ENCODE data around the gene MOV10L1.
"Not testable (repeated sequence)": the region's sequence is repeated elsewhere in the genome, so short reads cannot be mapped to it uniquely, and the experiment has no call there.

Gene MOV10L1

DNA sequence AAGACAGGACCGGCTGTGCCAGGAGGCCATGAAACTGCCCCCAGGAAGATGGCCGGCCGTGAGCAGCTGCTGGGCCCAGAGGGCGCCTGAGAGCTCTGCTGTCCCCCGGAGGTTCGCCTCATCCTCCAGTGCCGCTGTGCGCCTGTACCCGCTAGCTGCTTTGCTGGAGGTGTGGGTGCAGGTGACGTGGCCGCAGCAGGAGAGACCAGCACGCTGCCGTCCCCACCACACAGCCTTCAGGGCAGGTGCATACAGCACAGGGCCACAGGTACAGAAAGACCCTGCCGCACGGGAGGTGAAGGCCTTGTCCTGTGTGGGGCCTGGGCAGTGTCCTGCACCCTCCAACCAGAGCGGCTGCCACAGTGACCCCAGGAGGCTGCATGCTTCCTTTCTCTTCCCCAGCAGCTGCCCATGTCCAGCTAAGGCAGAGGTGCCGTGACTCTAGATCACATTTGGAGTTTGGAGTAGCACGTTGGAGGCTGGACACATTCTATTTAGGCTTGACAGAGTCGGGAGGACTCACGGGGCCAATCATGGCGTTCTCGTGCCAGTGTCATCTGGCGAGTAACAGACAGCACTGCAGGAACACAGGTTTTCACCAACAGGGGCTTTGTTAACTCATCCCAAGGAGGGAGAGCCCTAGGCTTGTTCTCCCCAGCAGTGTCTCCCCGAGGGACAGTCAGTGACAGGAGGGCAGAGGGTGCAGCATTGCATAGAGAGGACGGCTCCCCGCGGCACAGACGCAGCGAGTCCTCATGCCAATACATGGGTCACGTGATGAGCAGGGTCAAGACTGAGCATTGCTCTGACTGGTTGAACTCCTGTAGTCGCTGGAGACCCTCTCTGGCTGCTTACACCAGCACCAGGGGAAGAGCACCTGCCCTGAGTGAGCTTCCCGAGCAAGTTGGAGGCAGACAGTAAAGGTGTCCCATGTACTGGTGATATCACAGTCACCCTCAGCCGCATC lies 62.0 kb downstream of the MOV10L1 start:
- in situ Hi-C loops (cut with MboI; ENCODE audit: low sequenced_read_pairs) = no loop called here

- in situ Hi-C loops (cut with MboI; ENCODE audit: low sequenced_read_pairs) = no loop called here
These were observed 63.4 kb downstream of the MOV10L1 start for GRCh38 chr22:50153056-50153755.

DNA sequence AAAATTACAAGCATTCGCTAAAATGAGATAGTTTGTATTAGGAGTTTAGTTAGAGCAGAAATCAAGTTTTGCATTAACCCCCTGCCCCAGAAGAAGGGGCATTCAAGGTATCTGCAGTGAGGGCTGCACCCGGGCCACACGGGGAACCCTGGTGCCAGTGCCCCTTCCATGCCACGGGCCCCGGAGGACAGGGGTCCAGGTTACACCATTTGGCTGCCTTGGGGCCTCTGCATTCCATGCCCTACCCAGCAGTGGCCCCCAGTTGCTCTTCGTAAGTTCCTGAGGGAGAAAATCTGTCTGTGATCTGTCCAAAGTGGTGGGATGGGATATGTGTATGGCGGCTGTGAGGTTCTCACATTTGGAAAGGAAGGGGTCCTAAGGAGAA lies 63.9 kb downstream of the MOV10L1 start:
- in situ Hi-C loops (cut with MboI; ENCODE audit: low sequenced_read_pairs) = no loop called here

DNA sequence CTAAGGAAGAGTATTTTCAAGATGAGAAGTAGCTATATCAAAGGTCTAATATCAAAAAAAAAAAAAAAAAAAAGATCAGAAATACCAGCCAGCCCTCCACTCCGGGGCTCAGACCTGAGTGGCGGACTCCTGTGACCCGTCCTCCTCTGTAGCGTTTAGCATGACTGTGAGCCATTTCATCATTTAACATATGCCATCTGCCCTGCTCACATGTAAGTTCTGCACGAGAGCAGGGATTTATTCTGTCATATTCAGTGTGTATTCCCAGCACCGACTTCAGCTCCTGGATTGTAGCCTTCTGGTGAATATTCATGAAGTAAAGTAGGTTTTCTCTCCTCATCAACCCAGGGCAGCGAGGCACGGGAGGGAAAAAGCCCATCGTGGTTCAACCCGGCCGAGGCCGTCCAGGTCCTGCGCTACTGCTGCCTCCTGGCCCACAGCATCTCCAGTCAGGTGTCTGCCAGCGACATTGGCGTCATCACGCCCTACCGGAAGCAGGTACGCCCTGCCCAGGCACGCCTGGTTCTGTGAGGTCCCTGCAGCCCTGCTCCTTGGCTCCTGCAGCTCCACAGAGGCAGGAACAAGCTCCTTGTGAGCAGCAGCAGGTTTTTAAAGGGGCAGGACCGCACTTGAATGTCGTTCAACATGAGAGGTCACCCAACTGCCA lies 68.0 kb downstream of the MOV10L1 start:
- in situ Hi-C loops (cut with MboI; ENCODE audit: low sequenced_read_pairs) = no loop called here

- in situ Hi-C loops (cut with MboI; ENCODE audit: low sequenced_read_pairs) = no loop called here
These were observed 71.1 kb downstream of the MOV10L1 start for GRCh38 chr22:50160947-50161346.

DNA sequence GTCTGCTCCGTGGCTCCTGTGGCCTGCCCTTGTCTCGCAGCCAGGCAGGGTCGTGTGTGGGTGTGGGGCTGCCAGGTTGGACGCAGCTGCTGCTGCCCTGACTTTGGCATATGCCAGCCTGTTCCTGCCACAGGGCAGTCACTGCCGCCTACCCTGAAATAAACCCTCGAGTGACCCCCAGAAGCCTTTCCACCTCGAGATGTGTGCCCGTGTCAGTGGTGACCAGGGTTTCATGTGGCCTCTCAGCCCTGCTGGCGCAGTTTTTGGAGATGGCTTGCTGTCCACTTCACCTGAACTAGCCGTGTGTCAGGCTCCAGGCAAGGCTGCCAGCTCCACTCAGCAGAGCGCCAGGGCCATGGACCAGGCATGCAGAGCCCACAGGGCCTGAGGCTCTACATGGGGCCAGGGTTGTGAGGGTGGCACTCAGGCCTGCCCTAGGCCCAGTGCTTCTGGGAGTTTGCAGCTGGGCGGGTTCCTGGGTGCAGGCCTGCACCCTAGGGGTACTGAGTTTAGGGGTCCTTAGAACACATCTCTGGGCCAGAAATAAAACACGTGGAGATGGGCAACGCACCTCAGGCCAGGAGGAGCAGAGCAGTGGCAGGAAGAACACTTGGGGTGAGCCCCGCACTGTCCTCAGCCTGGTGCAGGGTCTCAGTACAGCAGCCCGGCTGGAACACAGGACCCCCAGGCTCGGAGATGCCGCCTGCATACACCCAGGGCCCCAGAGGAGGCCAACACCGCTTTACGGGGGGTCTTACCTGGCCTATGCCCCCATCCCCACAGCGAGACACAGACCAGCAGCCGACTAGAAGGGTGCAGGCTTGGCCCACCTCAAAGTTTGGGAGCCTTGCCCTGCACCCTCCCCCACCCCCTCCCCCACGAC lies 71.9 kb downstream of the MOV10L1 start:
- in situ Hi-C loops (cut with MboI; ENCODE audit: low sequenced_read_pairs) = no loop called here

DNA sequence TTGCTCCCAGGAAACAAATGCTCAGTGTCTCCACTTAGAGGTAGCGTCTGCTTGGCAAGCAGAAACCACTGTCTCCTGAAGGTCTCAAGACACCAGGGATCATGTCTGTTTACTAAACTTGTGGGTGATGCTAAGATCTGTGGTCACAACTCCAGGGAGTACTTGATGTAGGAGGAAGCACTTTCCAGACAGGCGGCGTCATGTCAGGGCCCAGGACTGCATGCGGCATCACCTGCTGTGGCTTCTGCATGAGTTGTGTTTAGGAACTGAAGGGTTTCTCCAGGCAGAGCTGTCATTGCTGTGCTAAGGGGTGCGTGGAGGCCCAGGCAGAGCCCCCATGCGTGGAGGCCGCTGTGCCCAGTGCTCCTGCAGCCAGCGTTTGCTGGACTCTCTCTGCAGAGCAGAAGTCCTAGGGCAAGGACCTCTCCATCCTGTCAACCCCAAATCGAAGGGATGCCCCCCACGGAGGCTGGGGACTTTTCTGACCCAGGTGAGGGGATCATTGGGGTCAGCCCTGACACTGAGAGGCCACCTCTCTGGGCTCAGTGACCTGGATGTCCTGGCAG lies 72.7 kb downstream of the MOV10L1 start:
- in situ Hi-C loops (cut with MboI; ENCODE audit: low sequenced_read_pairs) = no loop called here

DNA sequence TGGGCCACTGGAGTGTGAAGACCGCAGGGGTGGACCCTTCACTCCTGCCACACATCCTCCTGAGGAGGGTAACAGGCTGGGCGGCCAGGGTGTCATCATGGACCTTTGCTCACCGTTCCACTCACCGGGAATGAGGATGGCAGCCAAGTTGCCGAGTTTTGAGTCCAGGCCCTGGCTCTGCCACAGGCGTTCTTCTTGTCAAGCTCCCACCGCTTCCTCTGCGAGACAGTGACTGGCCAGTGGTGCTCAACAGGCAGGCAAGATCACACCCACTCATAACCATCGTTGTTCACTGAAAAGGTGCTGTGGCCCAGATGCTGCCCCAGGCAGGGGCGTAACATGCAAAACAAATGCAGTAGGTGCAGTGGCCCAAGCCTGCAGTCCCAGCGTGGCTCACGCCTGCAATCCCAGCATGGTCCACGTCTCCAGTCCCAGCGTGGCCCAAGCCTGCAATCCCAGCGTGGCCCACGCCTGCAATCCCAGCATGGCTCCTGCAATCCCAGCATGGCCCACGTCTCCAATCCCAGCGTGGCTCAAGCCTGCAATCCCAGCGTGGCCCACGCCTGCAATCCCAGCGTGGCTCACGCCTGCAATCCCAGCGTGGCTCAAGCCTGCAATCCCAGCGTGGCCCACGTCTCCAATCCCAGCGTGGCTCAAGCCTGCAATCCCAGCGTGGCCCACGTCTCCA lies 75.8 kb downstream of the MOV10L1 start:
- in situ Hi-C loops (cut with MboI; ENCODE audit: low sequenced_read_pairs) = no loop called here

GRCh38 chr22:50167689-50168489 lies 78.1 kb downstream of the MOV10L1 start:
- in situ Hi-C loops (cut with MboI; ENCODE audit: low sequenced_read_pairs) = no loop called here

GRCh38 chr22:50168490-50169180 lies 78.8 kb downstream of the MOV10L1 start:
- in situ Hi-C loops (cut with MboI; ENCODE audit: low sequenced_read_pairs) = not testable (repeated sequence)

- in situ Hi-C loops (cut with MboI; ENCODE audit: low sequenced_read_pairs) = no loop called here
These were observed 79.5 kb downstream of the MOV10L1 start for GRCh38 chr22:50169181-50169759.

GRCh38 chr22:50169774-50170341 lies 80.1 kb downstream of the MOV10L1 start:
- in situ Hi-C loops (cut with MboI; ENCODE audit: low sequenced_read_pairs) = no loop called here

- in situ Hi-C loops (cut with MboI; ENCODE audit: low sequenced_read_pairs) = no loop called here
These were observed 80.9 kb downstream of the MOV10L1 start, which contains the start of gene PANX2 for GRCh38 chr22:50170453-50171318. PANX2 (plus strand) TSS chr22:50170731; CDS start chr22:50170731, 0 bp downstream.

- in situ Hi-C loops (cut with MboI; ENCODE audit: low sequenced_read_pairs) = no loop called here
These were observed 81.6 kb downstream of the MOV10L1 start for GRCh38 chr22:50171319-50171964.

DNA sequence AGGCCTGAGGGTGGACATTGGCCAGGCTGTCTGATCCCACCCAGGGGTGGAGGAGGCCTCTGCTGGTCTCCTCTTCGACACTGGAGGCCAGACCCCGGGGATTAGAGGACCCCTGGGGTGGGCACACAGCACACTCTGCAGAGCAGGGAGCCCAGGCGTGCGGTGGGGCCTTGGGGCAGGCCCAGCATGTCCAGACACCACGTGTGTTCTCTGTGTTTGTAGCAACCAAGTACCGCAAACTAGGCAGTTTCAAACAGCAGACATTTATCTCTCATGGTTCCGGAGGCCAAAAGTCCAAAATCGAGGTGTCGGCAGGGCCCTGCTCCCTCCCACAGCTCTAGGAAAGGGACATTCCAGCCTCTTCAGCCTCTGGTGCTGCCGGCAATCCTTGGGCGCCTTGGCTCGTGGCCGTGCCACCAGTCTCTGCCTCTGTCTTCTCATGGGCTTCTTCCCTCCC lies 82.2 kb downstream of the MOV10L1 start:
- in situ Hi-C loops (cut with MboI; ENCODE audit: low sequenced_read_pairs) = no loop called here
